Chondrocyte (in vitro differentiated cells): ENCODE data around the gene PPP4R4. TPM values are rescaled to one million over a fixed set of nuclear protein-coding genes. Genes with fewer than 3 reads are reported as not detected.
"Not testable (repeated sequence)": the region's sequence is repeated elsewhere in the genome, so short reads cannot be mapped to it uniquely, and the experiment has no call there.

Source experiments
- DNase-seq: peaks from one replicate; pipeline ENCODE4 v3.0.0; 2021; ENCODE audit warnings: mixed read lengths, low spot score
- H3K27ac Mint-ChIP-seq: one replicate; pipeline ENCODE4 v1.8.0; 2021; ENCODE audit warnings: mild to moderate bottlenecking, moderate library complexity, mixed read lengths; ENCODE audit not compliant: unreplicated experiment
- H3K27me3 Mint-ChIP-seq: 2 replicates; pipeline ENCODE4 v1.8.0; 2021; ENCODE audit warnings: low read depth, mixed read lengths
- H3K36me3 Mint-ChIP-seq: 2 replicates; pipeline ENCODE4 v1.8.0; 2021; ENCODE audit warnings: low read depth, mixed read lengths
- H3K4me1 Mint-ChIP-seq: 2 replicates; pipeline ENCODE4 v1.8.0; 2021; ENCODE audit warnings: low read depth, mild to moderate bottlenecking, mixed read lengths
- H3K4me3 Mint-ChIP-seq: one replicate; pipeline ENCODE4 v1.8.0; 2021; ENCODE audit warnings: mild to moderate bottlenecking, moderate library complexity, mixed read lengths; ENCODE audit not compliant: unreplicated experiment
- H3K9me3 Mint-ChIP-seq: 2 replicates; pipeline ENCODE4 v1.8.0; 2021; ENCODE audit warnings: low read depth, mixed read lengths
- CTCF ChIP-seq: fragments of 200-600 bp; sonication (generic); IDR thresholded peaks from 2 replicates; pipeline ENCODE4 v1.5.0; 2021; ENCODE audit warnings: antibody characterized with exemption, mild to moderate bottlenecking, moderate library complexity
- total RNA-seq: library from RNA; stranded (reverse); gene quantifications from 3 replicates; pipeline ENCODE4 v1.2.1, GENCODE V29; 2021

PPP4R4 gene
- total RNA-seq, 1 donor from 2014 or later, result 0.22 TPM

- Mint-ChIP-seq H3K27me3 (peaks cover 29% of the 10 kb centered on the region), H3K27ac (no peak overlapping the region), H3K9me3 (no peaks in the 10 kb centered on the region), H3K36me3 (no peaks in the 10 kb centered on the region), H3K4me3 (no peak overlapping the region), H3K4me1 (no peaks in the 10 kb centered on the region)
- DNase-seq, result no peak
- TF ChIP-seq CTCF, result no peak
Observed at GRCh38 chr14:94269156-94269555, 95.0 kb downstream of the PPP4R4 start.

- not testable (repeated sequence) for H3K4me3 Mint-ChIP-seq, DNase-seq, H3K4me1 Mint-ChIP-seq, H3K9me3 Mint-ChIP-seq, H3K36me3 Mint-ChIP-seq, H3K27ac Mint-ChIP-seq
- H3K27me3 Mint-ChIP-seq, result peaks cover 10% of the 10 kb centered on the region
Observed at GRCh38 chr14:94276898-94277561, 102.9 kb downstream of the PPP4R4 start.

- DNase-seq, result no peak
- Mint-ChIP-seq H3K36me3 (no peaks in the 10 kb centered on the region), H3K4me3 (no peak overlapping the region), H3K9me3 (no peaks in the 10 kb centered on the region), H3K27ac (no peak overlapping the region), H3K27me3 (peaks cover 3% of the 10 kb centered on the region), H3K4me1 (no peaks in the 10 kb centered on the region)
- no peak for TF ChIP-seq CTCF
Observed at GRCh38 chr14:94278731-94279130, 104.6 kb downstream of the PPP4R4 start.

- DNase-seq, result no peak
- H3K4me1 Mint-ChIP-seq, result no peaks in the 10 kb centered on the region
- no peak overlapping the region for H3K27ac Mint-ChIP-seq
Observed at GRCh38 chr14:94282991-94283723, 109.0 kb downstream of the PPP4R4 start.

GRCh38 chr14:94284221-94284620 is 110.1 kb downstream of the PPP4R4 start:
- no peak for DNase-seq
- H3K9me3 Mint-ChIP-seq, result no peaks in the 10 kb centered on the region
- H3K36me3 Mint-ChIP-seq, result no peaks in the 10 kb centered on the region
- H3K4me3 Mint-ChIP-seq, result no peak overlapping the region
- TF ChIP-seq CTCF, result no peak
- no peak overlapping the region for H3K27ac Mint-ChIP-seq
- H3K4me1 Mint-ChIP-seq, result no peaks in the 10 kb centered on the region
- peaks cover 12% of the 10 kb centered on the region for H3K27me3 Mint-ChIP-seq

More at GRCh38 chr14:94282991-94283723, 109.0 kb downstream of the PPP4R4 start:
- Mint-ChIP-seq H3K27me3 (peaks cover 9% of the 10 kb centered on the region), H3K9me3 (no peaks in the 10 kb centered on the region), H3K4me3 (no peak overlapping the region), H3K36me3 (no peaks in the 10 kb centered on the region)
- no peak for TF ChIP-seq CTCF
